CD4-positive, alpha-beta T cell treated with Interleukin-15 for 4 hours (primary cell): ENCODE measurements around the gene FAM107A.
"Not testable (repeated sequence)": the region's sequence is repeated elsewhere in the genome, so short reads cannot be mapped to it uniquely, and the experiment has no call there.

Source experiments
- DNase-seq: peaks from one replicate; pipeline ENCODE4 v3.0.0-alpha.2; 2020; ENCODE audit warnings: low spot score

Gene FAM107A

DNA sequence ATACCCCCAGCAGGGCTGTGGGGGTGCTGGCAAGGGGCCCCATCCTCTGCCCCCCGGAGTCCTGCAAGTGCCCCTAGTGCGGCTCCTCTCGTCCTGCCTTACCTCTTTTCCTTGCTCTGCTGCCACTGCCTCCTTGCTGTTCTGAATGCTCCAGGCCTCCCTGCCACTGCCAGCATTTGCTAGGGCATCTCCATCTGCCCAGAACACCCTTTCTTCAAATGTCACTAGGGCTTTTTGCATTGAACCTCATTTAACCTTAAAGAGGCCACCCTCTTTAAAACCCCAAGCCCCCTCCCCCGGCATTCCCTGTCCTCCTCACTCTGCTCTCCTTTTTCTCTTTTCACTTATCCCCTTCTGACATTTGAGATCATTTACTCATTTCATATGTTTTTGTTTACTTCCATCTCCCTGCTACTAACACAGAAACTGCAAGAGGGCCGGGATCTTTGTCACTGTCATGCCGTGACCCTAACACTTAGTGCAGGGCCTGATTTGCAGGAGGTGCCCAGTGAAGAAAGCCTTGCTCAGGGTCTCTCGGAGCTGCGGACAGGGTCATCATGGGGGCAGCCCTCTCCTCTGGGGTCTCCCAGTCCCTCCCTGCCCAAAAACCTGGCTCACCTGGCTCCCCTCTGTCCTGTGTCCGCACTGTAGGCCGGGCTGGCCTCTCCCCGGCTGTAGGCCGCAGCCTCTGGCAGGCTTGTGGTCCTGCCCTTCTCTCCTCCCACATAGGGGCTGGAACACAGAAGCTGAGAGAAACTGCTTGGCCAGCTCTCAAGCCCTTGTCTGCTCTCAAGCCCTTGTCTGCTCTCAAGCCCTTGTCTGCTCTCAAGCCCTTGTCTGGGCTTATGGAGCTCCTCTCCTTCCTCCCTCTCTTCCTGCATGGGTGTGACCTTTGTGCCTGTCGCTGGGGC, 40.4 kb downstream of the FAM107A start, which contains the start of gene ACOX2:
Gene ACOX2, minus strand, starts transcription at position 690 of the 911 bp plus-strand sequence. CDS start 2,084 bp downstream, outside the sequence.
- no peak for DNase-seq

DNA sequence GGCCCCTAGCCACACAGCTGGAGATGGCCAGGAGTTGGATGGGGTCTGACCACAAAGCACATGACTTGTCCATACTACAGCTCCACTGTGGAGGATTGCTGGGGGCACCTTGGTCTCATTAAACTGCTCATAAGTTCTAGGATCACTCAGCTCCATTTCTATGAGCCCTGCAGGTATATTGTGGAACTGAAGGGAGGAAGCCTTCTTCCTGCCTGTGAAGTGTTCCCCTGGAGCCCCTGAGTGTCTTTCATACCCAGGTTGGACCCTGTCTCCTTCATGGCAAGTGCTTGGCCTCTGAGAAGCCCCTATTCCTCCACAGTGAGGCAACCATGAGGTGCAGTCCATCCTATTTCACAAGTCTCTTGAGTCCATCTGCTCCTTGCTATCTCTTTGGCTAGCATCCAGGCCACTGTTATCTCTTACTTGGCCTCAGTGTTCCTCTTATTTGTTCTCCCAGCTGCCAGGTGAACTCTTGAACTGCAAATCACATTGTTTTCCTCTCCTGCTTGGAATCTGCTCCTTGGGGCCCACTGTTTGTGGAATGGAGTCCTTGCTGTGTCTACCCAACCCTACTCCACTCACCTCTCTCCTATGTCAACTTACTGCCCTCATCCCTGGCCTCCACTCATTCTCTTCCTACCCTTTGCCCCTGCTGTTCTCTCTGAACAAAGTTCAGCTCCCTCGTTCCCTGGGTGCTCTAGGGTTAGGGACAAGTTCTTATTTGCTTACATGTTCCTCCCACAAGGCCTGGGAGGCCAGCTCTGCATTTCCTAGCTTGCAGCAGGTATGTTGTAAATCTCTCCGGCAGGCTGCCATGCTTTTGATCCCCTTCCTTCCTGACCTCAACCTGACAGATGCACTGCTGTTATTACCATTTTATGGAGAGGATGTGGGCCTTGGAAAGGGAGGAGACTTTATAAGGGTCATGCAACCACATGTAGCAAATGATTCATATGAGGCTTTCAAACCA, 41.4 kb downstream of the FAM107A start:
- no peak for DNase-seq

DNA sequence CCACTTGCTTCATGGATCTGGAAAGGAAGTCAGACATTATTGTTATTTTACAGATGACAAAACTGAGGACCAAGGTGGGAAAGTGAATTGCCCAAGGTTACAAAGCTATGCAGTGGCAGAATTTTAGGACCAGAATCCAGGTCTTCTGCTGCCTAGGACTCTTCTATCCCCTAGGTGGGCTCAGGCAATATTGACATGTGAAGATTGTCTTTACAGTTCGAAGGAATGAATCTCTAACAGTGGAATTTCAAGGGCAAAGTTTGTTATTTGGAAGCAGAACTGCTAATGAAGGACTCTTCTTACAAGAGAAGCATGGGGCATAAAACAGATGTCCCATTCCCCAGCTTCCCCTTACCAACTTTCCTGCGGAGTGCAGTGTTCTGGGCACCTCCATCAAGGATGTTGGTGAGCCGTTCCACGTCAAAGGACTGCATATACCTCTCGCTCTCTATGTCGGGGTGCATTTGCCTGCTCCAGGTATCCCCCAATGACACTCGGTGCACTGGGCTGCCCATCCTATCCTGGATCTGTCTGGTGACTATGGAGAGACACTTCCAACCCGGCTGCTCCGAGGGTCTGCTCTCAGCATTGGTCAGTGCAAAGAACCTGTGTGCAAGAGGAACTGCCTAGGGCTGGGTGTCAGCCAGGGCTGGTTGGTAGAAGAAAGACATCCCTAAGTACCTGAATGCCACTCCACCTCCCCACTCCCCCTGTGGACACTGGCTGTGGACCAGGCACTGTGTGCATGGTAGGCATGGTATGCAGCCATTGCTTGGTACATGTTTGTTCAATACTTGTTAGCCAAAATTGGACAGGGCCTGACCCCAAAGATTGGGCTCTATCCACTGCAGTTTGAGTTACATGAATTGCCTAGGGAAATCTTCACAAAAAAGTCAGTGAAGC, 42.3 kb downstream of the FAM107A start:
- no peak for DNase-seq

DNA sequence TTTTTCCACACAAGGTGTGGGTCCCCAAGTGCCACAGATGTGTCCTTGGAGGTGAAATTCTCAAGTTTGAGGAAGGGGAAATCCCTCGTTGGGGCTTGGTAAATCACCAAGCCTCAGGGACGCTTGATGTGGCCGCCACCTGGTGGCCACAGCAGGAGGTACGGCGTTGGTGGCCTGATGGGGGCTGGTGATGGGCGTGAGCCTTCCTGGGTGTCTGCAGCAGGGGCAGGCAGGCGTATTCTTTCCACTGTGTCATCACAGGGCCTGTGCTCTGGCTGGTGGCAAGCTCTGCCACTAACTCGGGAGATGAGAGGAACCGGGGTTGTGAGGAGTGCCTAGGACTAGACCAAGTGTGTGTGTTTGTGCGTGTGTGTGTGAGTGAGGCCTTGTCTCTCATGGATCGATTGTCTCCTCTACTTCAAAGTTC, 44.4 kb downstream of the FAM107A start:
- peak; percentile 82 for DNase-seq

DNA sequence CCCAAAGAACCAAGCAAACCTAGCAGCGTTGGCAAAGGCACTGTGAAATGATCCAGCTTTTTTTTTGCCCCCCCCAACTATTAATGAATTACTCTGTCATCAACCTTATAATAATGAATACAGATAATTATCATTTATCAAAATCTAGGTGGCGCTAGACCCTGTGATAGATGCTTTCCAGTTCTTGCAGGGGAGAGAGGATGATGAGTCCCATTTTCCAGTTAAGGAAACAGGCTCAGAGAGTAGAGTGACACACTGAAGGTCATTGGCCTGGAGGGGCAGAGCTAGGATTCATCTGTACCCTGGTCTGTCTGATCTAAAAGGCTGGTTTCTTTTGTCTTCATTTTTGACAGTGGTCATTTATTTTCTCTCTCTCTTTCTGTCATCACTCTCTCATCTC, 45.2 kb downstream of the FAM107A start:
- no peak for DNase-seq

DNA sequence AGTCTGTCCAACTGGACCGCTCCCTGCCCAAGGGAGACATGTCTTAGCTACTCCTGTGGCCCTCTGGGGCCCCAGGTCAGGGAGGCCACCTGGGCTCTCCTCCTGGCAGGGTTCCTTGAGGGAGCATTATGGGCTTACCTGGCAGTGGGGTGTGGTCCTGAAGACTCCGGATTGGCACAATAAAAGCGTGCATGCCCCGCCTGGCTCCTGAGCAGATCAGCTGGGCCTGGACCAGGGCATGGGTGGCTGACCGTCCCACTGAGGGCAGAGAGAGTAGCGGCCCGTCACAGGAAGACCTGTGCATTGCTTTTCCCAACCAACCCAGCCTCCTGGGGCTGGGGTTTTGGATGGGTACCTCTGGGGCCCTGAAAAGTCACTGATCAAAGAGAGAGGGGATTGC, 45.6 kb downstream of the FAM107A start:
- DNase-seq = no peak

DNA sequence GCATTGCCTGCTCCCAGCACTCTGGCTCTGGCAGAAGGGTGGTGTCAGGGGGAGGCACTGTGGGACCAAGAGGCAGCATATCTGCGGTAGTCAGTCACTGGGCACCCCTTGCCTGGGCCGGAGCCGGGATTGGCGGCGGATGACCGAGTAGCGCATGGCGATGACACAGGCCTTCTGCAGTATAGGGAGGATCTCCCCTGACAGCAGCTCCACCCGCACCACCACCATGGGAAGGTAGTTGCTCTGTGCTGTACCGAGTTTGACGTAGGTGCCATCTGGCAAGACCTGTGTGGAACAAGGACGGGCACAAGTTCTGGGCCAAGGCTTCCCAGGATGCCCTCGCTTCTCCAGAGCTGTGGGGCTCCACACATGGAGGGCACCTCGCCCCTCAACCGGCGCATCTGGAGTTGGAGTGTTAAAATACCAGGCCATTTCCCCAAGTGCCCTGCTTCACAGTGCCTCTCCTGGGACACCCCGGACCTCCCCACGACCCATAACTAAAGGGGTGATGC, 46.8 kb downstream of the FAM107A start:
- DNase-seq = no peak

DNA sequence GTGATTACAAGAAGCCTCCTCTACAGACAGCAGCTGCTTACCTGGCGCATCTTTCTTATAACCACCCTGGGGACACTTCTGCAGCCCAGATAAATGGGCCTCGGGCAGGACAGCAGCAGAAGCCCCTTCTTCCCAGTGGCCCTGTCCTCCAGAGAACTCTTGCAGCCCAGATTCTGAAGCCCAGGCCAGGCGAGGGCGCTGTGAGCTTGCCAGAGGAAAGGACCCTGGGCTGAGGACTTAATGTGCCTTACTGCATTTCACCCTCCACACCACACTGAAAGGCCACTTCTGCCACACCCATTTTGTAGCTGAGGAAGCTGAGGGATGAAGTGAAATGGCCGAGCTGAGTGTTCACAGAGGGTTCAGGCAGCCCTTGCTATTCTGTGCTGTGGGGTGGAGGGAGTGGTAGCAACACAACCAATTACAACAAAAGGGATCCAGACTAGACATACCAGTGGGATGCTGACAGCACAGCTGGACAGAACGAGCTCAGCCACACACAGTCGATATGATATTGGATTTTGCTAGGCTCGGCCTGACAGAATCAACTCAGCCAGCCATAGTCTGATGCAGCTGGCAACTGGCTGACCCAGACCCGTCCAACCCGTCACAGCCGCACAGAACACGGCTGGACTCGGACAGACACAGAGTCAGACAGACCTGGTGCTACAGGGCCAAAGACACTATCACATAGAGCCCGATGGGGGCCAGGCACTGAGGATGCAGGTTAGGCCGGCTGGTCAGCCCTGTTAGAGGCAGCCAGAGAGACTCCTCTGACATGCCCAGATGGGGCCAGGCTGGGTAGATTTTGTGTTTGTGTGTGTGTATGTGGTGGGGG, 47.5 kb downstream of the FAM107A start:
- no peak for DNase-seq

DNA sequence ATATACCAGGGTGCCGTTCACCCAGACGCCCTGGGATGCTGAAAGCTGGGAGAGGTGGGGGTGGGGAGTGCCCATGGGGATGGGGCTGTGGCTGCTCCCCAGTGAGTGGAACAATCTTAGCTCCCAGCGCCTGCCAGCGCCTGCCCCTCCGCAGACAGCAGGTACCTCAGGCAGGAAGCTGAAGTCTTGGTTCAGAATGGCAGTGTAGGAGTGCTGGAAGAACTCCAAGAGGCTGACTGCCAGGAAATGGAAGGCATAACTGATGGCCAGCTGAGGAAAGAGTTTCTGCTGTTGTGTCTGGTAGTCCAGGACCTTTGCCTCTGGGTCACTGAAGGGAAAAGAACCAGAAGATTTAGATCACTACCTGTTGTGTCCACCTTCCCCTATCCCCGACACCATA, 48.6 kb downstream of the FAM107A start:
- no peak for DNase-seq

DNA sequence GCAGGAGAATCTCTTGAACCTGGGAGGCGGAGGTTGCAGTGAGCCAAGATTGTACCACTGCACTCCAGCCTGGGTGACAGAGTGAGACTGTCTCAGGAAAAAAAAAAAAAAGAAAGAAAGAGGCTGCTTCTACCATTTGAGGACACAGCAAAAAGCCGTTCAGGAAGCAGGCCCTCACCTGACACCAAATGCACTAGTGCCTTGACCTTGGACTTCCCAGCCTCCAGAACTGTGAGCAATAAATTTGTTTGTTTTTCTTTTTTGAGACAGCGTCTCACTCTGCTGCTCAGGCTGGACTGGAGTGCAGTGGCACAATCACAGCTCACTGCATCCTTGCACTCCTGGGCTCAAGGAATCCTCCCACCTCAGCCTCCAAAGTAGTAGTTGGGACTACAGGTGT, 49.8 kb downstream of the FAM107A start:
- not testable (repeated sequence) for DNase-seq

DNA sequence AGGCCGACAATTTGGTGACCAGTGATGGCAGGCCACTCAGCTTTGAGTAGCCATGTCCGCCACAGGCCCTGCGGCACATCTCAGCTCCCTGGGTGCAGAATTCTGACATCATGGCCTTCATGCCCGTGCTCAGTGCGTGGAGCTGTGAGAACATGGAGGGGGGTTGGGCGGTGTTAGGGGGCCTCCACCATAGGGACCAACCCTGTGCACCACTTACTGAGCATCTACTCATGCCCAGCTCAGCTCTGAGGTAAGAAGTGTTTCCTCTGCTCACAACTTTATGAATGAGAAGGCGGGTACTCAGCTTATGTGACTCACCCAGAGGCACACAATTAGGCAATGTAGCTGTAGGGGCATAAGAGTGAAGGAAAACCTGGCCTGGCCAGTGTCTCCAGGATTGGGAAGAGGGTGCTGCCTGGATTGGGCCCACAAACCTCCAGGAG, 50.7 kb downstream of the FAM107A start:
- DNase-seq = no peak

DNA sequence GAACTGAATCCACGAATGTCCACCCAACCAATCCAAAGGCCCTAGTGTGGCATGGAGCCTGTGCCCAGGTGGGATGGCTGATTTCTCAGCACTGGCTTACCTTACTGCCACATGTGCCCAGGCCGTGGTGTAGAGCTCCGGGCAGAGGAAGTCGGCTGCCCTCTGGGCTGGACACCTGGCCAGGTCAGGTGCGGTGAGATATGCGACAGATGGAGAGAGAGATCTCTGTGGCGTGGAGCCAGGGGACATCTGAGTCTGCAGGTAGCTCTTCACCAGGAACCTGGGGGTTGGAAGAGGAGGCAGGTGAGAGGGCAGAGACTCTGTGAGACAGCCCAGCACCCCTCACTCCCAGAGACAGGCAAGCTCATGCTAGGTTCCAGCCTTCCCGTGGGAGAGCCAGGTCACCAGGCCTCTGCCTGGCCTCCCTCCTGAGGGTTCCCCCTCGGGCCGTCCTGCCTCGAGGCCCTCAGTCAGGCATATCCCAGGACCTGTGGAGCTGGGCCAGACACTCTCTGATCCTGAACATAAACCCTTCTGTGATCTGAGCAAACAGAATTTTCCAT, 52.8 kb downstream of the FAM107A start:
- no peak for DNase-seq

DNA sequence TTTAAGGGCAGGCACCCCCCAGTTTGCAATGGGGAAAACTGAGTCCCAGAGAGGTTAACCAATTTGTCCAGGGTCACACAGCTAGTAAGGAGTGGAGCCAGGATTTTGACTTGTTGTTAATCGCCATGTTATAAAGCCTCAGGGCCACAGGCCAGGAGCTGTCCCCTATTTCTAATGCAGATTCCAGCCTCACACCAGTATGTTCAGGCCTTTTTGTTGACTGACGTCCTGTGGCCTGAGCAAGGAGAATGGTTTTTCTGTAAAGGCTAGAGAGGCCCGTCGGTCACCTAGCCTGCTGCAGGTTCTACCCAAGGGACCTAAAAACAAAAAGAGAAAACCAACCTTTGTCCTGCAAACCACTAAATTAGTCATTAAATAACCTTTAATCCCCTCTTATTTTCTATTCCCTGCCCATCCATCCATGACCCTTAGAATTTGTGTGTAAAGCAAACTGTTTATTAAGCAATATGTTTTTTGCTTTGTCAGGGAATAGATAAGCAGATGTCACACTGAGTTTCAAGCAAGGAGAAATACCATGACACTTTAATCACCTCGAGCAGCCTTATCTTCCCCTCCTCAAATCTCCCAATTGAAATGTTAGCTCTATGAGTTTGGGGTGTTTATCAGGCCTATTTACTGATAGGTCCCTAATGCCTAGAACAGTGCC, 54.3 kb downstream of the FAM107A start:
- no peak for DNase-seq

DNA sequence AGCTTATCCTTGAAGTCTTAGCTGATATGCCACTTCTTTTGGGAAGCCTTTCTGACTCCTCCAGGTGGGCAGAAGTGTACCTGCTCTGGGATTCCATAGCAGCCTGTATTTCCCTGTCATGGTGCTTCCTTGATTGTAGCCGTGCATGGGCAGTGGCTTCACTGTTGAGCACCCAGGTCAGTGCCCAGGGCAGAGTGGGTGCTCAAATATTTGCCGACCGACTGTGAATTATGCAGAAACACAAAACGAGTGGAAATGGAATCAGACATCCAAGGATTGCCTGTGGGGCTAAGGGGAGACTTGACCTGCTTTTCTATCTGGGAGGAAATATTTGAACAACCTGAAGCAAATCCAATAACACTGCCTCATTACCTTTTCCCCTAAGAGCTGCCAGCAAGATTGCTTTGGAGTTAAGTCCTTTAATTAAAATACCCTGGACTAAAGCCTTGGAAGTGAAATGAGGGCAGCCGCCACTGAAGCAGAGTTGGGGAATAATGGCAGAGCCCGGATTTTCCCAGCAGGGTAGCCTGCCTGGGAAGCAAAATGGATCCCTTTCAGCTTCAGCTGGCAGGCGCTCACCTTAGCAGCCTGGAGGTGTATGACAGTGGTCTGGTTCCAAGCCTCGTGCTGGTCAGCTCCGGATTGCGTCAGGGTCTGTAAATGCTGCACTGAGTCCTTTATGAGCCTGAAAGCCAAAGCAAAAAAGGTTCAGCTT, 55.1 kb downstream of the FAM107A start:
- no peak for DNase-seq

DNA sequence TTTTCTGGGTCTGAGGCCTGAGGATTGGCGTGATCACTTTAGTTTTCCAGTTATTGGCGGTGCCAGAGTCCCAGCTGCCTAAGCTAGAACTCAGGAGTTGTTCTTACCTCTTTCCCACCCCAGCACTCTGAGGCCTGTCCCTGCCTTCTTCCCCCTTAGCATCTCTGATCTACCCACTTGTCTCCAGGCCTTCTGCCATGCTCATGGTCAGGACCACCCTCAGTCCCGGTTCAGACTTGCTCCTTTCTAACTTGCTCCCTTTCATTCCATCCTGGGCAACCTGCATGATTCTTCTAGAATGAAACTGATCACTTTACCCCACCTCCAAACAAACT, 55.9 kb downstream of the FAM107A start:
- no peak for DNase-seq

DNA sequence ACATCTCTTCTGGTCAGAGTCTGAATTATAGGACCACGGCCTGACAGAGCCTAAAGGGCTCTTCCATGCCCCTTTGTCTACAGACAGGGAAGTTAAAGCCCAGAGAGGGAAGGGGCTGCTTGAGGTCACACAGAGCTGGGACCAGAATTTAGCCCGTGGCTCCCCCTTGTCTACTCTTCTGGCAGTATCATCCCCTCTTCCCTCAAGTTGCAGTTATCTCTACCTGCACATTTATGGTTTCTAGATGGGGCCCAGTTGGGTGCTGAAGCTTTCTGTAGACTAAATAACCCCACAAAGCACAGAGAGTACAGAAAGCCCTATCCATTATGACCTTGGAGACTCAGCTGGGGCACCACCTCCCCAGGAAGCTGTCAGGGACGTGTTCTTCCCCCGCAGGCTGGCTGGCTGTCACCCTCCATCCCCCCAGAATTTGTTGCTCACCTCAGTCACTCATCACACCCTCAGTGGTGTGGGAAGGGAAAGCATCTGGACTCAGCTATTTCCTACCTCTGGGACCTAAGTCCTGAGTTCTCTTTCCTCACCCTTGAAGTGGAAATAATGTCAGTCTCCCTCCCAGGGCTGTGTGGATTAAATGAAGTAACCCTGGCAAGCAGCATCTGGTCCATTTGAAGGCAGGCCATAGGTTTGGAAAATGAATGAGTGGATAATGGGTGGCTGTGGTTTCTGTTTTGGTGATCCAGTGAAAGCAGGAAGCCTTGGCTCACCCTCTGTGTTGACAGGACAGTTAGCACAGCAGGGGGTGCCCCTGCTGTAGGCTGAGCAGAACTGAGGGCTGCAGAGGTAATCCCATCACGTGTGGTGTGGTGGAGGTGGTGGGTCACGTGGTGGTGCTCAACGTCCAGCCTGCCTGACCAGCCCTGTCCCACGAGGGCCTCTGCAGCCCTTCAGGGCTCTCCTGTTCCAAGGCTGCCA, 56.5 kb downstream of the FAM107A start:
- no peak for DNase-seq

DNA sequence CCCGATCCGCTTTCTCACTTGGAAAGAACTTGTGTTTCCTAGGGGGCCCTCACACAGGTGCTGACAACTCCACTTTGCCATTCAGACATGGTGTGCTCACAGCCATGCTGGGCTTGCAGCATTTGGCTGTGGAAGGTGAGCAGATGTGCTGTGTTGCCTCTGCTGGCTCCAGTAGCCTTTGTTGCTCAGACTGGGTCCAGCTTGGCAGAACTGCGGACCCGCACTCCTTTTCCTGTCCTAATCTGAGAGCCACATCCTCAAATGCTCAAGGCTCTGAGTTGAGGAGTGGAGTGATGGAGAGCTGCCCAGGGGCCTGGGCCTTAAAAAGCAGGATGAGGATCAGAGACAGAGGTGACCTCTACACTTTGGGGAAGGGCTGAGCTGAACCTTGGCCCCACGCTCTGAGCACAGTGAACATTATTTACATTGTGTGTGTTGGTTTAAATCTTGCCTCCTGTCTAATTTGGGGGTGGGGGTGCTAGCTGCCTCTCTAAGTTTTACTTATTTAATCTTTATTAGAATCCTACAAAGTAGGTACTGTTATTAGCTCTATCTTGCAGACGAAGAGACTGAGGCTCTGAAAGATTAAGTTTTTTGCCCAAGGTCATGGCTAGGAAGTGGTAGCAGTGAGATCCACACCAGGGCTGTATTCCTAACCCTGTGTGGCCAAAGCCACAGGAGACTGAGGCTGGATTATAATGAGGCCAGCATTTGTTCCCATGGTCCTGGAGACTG, 57.4 kb downstream of the FAM107A start:
- no peak for DNase-seq
